T-helper 1 cell (primary cell): ENCODE measurements around the gene MRPL17.
"Not testable (repeated sequence)": the region's sequence is repeated elsewhere in the genome, so short reads cannot be mapped to it uniquely, and the experiment has no call there.

Experiments
- DNase-seq, 5 donors: peaks; one replicate each; pipeline ENCODE4 v3.0.0-alpha.2; 2012 to 2020
- total RNA-seq, 4 donors: gene quantifications; one replicate each; lab custom pipeline; 2026; lab: John Stamatoyannopoulos, UW

Gene MRPL17
- 4.7 to 10.6 (median 9.4) reads per million in 4 donors for total RNA-seq

- peak; percentile 98 to 99 (median 99) for DNase-seq
Observed at GRCh38 chr11:6682936-6683861, at the start of gene MRPL17. Gene MRPL17, minus strand, starts transcription at chr11:6683340. Its CDS starts 44 bp downstream, at chr11:6683296.

GRCh38 chr11:6727971-6728760 is 45.0 kb upstream of the MRPL17 start:
- no peak for DNase-seq

GRCh38 chr11:6725386-6725896 is 42.3 kb upstream of the MRPL17 start:
- DNase-seq, result no peak

- no peak for DNase-seq
Observed at GRCh38 chr11:6724013-6724412, 40.9 kb upstream of the MRPL17 start.

GRCh38 chr11:6721343-6721742 is 38.2 kb upstream of the MRPL17 start:
- DNase-seq, result no peak

- DNase-seq, result no peak
Observed at GRCh38 chr11:6719576-6719975, 36.4 kb upstream of the MRPL17 start.

- DNase-seq, result no peak
Observed at GRCh38 chr11:6717426-6717825, 34.3 kb upstream of the MRPL17 start.

- DNase-seq, result peak in 3 of 5 donors; percentile 6 to 20 (median 16)
Observed at GRCh38 chr11:6711552-6711951, 28.4 kb upstream of the MRPL17 start.

GRCh38 chr11:6708876-6709275 is 25.7 kb upstream of the MRPL17 start:
- no peak for DNase-seq

- DNase-seq, result peak in 3 of 5 donors; percentile 19 to 29 (median 23)
Observed at GRCh38 chr11:6705905-6706535, 22.9 kb upstream of the MRPL17 start.

- peak in 2 of 5 donors; percentile 3 to 17 for DNase-seq
Observed at GRCh38 chr11:6703247-6704063, 20.3 kb upstream of the MRPL17 start.

GRCh38 chr11:6701955-6702354 is 18.8 kb upstream of the MRPL17 start:
- DNase-seq, result not testable (repeated sequence)

GRCh38 chr11:6695377-6695776 is 12.2 kb upstream of the MRPL17 start:
- no peak for DNase-seq

- DNase-seq, result no peak
Observed at GRCh38 chr11:6694229-6694535, 11.0 kb upstream of the MRPL17 start.

GRCh38 chr11:6693342-6694228 is 10.4 kb upstream of the MRPL17 start:
- DNase-seq, result peak in 3 of 5 donors; percentile 18 to 41 (median 19)

- no peak for DNase-seq
Observed at GRCh38 chr11:6692128-6692527, 9.0 kb upstream of the MRPL17 start.

- not testable (repeated sequence) for DNase-seq
Observed at GRCh38 chr11:6690431-6691132, 7.4 kb upstream of the MRPL17 start.

GRCh38 chr11:6687876-6688275 is 4.7 kb upstream of the MRPL17 start:
- no peak for DNase-seq

- no peak for DNase-seq
Observed at GRCh38 chr11:6686006-6686405, 2.9 kb upstream of the MRPL17 start.

GRCh38 chr11:6684068-6684467 is 928 bp upstream of the MRPL17 start:
- not testable (repeated sequence) for DNase-seq
